Endothelial cell of umbilical vein (primary cell): ENCODE data around the gene TTC33.

ENCODE experiments used
- EZH2 ChIP-seq: IDR thresholded peaks from 2 replicates; pipeline ENCODE4 v1.6.1; 2012; ENCODE audit warnings: borderline replicate concordance, low read depth, mild to moderate bottlenecking, moderate library complexity, low read length, inconsistent platforms; ENCODE audit not compliant: severe bottlenecking
- POLR2A ChIP-seq: IDR thresholded peaks from 2 replicates; pipeline ENCODE4 v1.6.1; 2012; ENCODE audit warnings: low read depth, mild to moderate bottlenecking, control low read depth, low read length
- POLR2AphosphoS5 ChIP-seq: IDR thresholded peaks from 2 replicates; pipeline ENCODE4 v1.6.1; 2012; ENCODE audit warnings: low read depth, mild to moderate bottlenecking, control low read depth, low read length, moderate library complexity; ENCODE audit not compliant: insufficient read depth
- TF ChIP-seq, protein P1 (sequence below), 2 donors: IDR thresholded peaks; 1 replicate in 1 of 2; 2 replicates in 1 of 2; pipeline ENCODE4 v1.5.1; 2011; ENCODE audit warnings: low read length in 2 of 2, mild to moderate bottlenecking in 2 of 2, moderate library complexity in 2 of 2, control low read depth in 1 of 2, inconsistent platforms in 1 of 2, low read depth in 1 of 2; ENCODE audit not compliant: insufficient read depth in 1 of 2; ENCODE audit errors: extremely low read depth in 1 of 2

DNA sequence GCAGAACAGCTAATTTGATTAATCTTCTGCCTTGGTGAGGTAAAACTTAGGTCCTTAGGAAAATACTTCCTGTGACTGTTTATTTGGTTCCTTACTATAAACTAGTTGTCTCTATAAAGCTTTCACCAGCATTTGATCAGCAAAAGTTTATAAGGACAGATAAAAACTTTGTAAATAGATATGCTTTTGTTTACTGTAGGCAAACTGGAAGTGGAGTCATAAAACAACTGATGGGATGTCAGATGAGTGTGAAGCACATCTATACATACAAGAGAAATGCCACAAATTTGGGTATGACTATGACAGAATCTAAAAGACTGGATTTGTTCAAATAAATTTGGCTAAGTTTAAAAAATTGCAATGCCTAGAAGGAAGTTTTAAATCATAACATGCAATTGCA, 70.6 kb downstream of the TTC33 start:
- TF ChIP-seq, protein P1, sequence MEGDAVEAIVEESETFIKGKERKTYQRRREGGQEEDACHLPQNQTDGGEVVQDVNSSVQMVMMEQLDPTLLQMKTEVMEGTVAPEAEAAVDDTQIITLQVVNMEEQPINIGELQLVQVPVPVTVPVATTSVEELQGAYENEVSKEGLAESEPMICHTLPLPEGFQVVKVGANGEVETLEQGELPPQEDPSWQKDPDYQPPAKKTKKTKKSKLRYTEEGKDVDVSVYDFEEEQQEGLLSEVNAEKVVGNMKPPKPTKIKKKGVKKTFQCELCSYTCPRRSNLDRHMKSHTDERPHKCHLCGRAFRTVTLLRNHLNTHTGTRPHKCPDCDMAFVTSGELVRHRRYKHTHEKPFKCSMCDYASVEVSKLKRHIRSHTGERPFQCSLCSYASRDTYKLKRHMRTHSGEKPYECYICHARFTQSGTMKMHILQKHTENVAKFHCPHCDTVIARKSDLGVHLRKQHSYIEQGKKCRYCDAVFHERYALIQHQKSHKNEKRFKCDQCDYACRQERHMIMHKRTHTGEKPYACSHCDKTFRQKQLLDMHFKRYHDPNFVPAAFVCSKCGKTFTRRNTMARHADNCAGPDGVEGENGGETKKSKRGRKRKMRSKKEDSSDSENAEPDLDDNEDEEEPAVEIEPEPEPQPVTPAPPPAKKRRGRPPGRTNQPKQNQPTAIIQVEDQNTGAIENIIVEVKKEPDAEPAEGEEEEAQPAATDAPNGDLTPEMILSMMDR (IDR thresholded peaks at IDR 0.05; ENCODE audit: extremely low read depth in 1 of 2, insufficient read depth in 1 of 2, low read depth in 1 of 2, low read length in 2 of 2), result no peak
- TF ChIP-seq EZH2 (no peak), POLR2A (no peak), POLR2AphosphoS5 (no peak)
